Tibial nerve (tissue), 4 donors: ENCODE results near the gene NLRP5. TPM values are rescaled to one million over a fixed set of nuclear protein-coding genes. Genes with fewer than 3 reads are reported as not detected.

Source experiments
- DNase-seq, 2 donors: peaks; one replicate each; pipeline ENCODE4 v3.0.0-alpha.2; 2019; ENCODE audit warnings: low spot score in 2 of 2
- H3K27ac ChIP-seq, 4 donors: fragments of 200-600 bp; sonication (generic) in 3 of 4; one replicate each; pipeline ENCODE4 v1.5.1; 2017 to 2019; ENCODE audit warnings: mild to moderate bottlenecking in 1 of 4
- H3K27me3 ChIP-seq, 2 donors: fragments of 200-600 bp; sonication (generic) in 1 of 2; one replicate each; pipeline versions ENCODE4 v1.5.1 to v1.6.0; 2017 to 2019
- H3K36me3 ChIP-seq, 3 donors: fragments of 200-600 bp; sonication (generic); one replicate each; pipeline ENCODE4 v1.5.1; 2018 to 2019
- H3K4me1 ChIP-seq, 4 donors: fragments of 200-600 bp; sonication (generic) in 3 of 4; one replicate each; pipeline ENCODE4 v1.5.1; 2017 to 2019
- H3K4me3 ChIP-seq, 4 donors: fragments of 200-600 bp; sonication (generic) in 3 of 4; one replicate each; pipeline ENCODE4 v1.5.1; 2017 to 2019; ENCODE audit warnings: mild to moderate bottlenecking in 1 of 4, moderate library complexity in 1 of 4
- H3K9me3 ChIP-seq, 4 donors: fragments of 200-600 bp; sonication (generic) in 3 of 4; one replicate each; pipeline ENCODE4 v1.5.1; 2017 to 2019
- CTCF ChIP-seq, 5 experiments: fragments of 200-600 bp in 3 of 5; fragments of 450-650 bp in 2 of 5; sonication (generic) in 3 of 5; IDR thresholded peaks; one replicate each; pipeline ENCODE4 v1.5.1; 2016 to 2019; ENCODE audit warnings: antibody characterized with exemption in 5 of 5, mild to moderate bottlenecking in 3 of 5, moderate library complexity in 2 of 5
- EP300 ChIP-seq, 2 donors: sonication (generic); formaldehyde crosslinking; IDR thresholded peaks; one replicate each; pipeline ENCODE4 v1.6.1; 2017; ENCODE audit warnings: antibody characterized with exemption in 2 of 2, mild to moderate bottlenecking in 1 of 2
- POLR2A ChIP-seq, 2 donors: fragments of 450-650 bp; IDR thresholded peaks; one replicate each; pipeline ENCODE4 v1.6.1; 2017; ENCODE audit warnings: antibody characterized with exemption in 2 of 2, mild to moderate bottlenecking in 2 of 2, moderate library complexity in 2 of 2
- WGBS, 2 donors: methylation state at CpG; one replicate each; pipeline ENCODE4 v1.1.5; 2018; 5-methylcytosine and 5-hydroxymethylcytosine counted together
- small RNA-seq: library from RNA; depleted of rRNA; stranded (forward); fragments of <200 nt; gene quantifications from one replicate; pipeline ENCODE3, GENCODE V24; 2016
- total RNA-seq, 4 donors: library from RNA; depleted of rRNA; stranded (reverse); fragments of >200 nt; gene quantifications; one replicate each; pipeline ENCODE4 v1.1.0, GENCODE V29; 2016

NLRP5 gene
- total RNA-seq, 4 donors from 2014 or later = not detected

- Histone ChIP-seq H3K9me3 (no peaks in the 10 kb centered on the region), H3K27me3 (no peaks in the 10 kb centered on the region), H3K4me1 (peaks cover 0 to 98% (median 73%) of the 10 kb centered on the region in 4 donors), H3K27ac (peak overlapping the region; percentile 22 to 74 (median 62)), H3K36me3 (peaks cover 0 to 15% (median 0%) of the 10 kb centered on the region in 3 donors), H3K4me3 (no peak overlapping the region)
- no peak for TF ChIP-seq POLR2A (IDR thresholded peaks at IDR 0.05)
- no peak for TF ChIP-seq CTCF (IDR thresholded peaks at IDR 0.05)
- TF ChIP-seq EP300 (IDR thresholded peaks at IDR 0.05) = no peak
- DNase-seq = no peak
- 17% methylated on average over 12 of the region's 12 CpGs for WGBS, 2 donors
Measured at GRCh38 chr19:56110515-56111448, 124.2 kb downstream of the NLRP5 start.

Small RNA genes lying within 50 kb of the gene (small RNA-seq; reads per million reads assigned to genes)
- not detected for gene RF00019

Other genes with a start within 250 kb of the NLRP5 start
- gene NLRP9, start 248.4 kb upstream of the NLRP5 start, total RNA-seq = not detected
- gene RFPL4A, start 227.7 kb upstream of the NLRP5 start, total RNA-seq = 1 to 10 TPM in 1 of 4 donors, not detected in 3; 1.2 TPM
- not detected for gene RFPL4AL1, start 217.7 kb upstream of the NLRP5 start, total RNA-seq
- not detected for gene NLRP11, start 154.8 kb upstream of the NLRP5 start, total RNA-seq
- gene NLRP4, start 150.2 kb upstream of the NLRP5 start, total RNA-seq = not detected
- not detected for gene NLRP13, start 54.4 kb upstream of the NLRP5 start, total RNA-seq
- not detected for gene NLRP8, start 38.9 kb upstream of the NLRP5 start, total RNA-seq
- 10 to 100 TPM; 13.6 to 21.6 (median 18.5) TPM for gene ZNF787, start 134.5 kb downstream of the NLRP5 start, total RNA-seq
- gene ZNF444, start 154.5 kb downstream of the NLRP5 start, total RNA-seq = 10 to 100 TPM; 22.3 to 48.6 (median 41.2) TPM
- gene GALP, start 189.2 kb downstream of the NLRP5 start, total RNA-seq = not detected
- gene ZSCAN5B, start 211.0 kb downstream of the NLRP5 start, total RNA-seq = not detected
- not detected for gene ZSCAN5C, start 215.5 kb downstream of the NLRP5 start, total RNA-seq